Measurements from ENCODE around the gene KRTAP6-2. TPM values are rescaled to one million over a fixed set of nuclear protein-coding genes. Genes with fewer than 3 reads are reported as not detected.

Gene KRTAP6-2
- total and polyA plus RNA-seq, 2 donors (not counting 1 experiment from before 2014, with no cell fraction given): not detected

DNA sequence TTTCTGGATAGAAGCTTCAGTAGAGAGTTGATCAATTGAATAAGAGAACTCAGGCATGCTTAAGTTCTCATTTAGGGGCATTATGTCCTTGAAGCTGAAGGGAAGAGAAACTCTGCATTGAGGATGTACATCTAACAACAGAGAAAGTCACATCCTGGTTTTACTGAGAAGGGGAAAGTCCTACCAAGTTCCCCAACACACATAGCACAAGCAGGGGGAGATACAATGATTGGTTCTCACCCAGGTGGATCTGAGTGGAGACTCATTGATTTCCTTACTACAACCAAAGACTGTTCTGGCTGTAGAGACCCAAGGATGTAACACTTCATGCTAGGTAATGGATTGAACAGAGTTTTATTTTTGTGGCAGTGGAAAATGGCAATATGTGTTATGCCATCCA, 16.5 kb upstream of the KRTAP6-2 start:
- ChIA-PET POLR2A (no interaction called here), CTCF (no interaction called here)
- Histone ChIP-seq H2AFZ (ENCODE audit: insufficient read depth, low read depth, low read length, poor library complexity, severe bottlenecking) (no peak overlapping the region), H3K9ac (ENCODE audit: low read length) (no peak overlapping the region), H3K4me3 (ENCODE audit: control extremely low read depth in 1 of 5, extremely low read depth in 1 of 5, insufficient read depth in 1 of 5, low read depth in 2 of 5, low read length in 4 of 5) (no peak overlapping the region), H4K20me1 (ENCODE audit: control insufficient read depth, insufficient read depth, low read length, poor library complexity, severe bottlenecking) (no peaks in the 10 kb centered on the region), H3K27ac (ENCODE audit: low read length in 2 of 2) (no peak overlapping the region), H3K79me2 (ENCODE audit: control insufficient read depth, insufficient read depth, low read length) (no peaks in the 10 kb centered on the region), H3K4me2 (replicated peaks; ENCODE audit: low read depth, low read length, poor library complexity, severe bottlenecking) (no peak overlapping the region), H3K4me1 (ENCODE audit: control insufficient read depth in 2 of 2, insufficient read depth in 2 of 2, low read length in 2 of 2) (no peaks in the 10 kb centered on the region), H3K9me3 (ENCODE audit: control extremely low read depth in 1 of 3, control insufficient read depth in 2 of 3, insufficient read depth in 1 of 3, low read length in 2 of 3) (peaks cover 0 to 3% (median 0%) of the 10 kb centered on the region in 3 donors), H3K36me3 (replicated peaks in 1 of 2; ENCODE audit: control extremely low read depth in 1 of 2, control insufficient read depth in 1 of 2, extremely low read depth in 1 of 2, insufficient read depth in 2 of 2, low read length in 1 of 2) (no peaks in the 10 kb centered on the region), H3K27me3 (replicated peaks in 1 of 4; ENCODE audit: control extremely low read depth in 1 of 4, control insufficient read depth in 3 of 4, insufficient read depth in 4 of 4, low read length in 3 of 4) (no peaks in the 10 kb centered on the region)
- Mint-ChIP-seq H3K27ac (no peak overlapping the region), H3K4me1 (no peaks in the 10 kb centered on the region), H3K9me3 (ENCODE audit: insufficient read depth) (peaks cover 9% of the 10 kb centered on the region), H3K27me3 (no peaks in the 10 kb centered on the region), H3K4me3 (no peak overlapping the region)
- DNase-seq (no peak), ATAC-seq (ENCODE audit: low read depth) (no peak)
- TF ChIP-seq, protein P1, sequence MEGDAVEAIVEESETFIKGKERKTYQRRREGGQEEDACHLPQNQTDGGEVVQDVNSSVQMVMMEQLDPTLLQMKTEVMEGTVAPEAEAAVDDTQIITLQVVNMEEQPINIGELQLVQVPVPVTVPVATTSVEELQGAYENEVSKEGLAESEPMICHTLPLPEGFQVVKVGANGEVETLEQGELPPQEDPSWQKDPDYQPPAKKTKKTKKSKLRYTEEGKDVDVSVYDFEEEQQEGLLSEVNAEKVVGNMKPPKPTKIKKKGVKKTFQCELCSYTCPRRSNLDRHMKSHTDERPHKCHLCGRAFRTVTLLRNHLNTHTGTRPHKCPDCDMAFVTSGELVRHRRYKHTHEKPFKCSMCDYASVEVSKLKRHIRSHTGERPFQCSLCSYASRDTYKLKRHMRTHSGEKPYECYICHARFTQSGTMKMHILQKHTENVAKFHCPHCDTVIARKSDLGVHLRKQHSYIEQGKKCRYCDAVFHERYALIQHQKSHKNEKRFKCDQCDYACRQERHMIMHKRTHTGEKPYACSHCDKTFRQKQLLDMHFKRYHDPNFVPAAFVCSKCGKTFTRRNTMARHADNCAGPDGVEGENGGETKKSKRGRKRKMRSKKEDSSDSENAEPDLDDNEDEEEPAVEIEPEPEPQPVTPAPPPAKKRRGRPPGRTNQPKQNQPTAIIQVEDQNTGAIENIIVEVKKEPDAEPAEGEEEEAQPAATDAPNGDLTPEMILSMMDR (IDR thresholded peaks at IDR 0.05): no peak
- no peak for TF ChIP-seq EZH2 (IDR thresholded peaks at IDR 0.05; ENCODE audit: borderline replicate concordance, insufficient read depth, low read depth, low read length, poor library complexity, severe bottlenecking)
- intact Hi-C loops (cut with micrococcal nuclease): no loop called here

DNA sequence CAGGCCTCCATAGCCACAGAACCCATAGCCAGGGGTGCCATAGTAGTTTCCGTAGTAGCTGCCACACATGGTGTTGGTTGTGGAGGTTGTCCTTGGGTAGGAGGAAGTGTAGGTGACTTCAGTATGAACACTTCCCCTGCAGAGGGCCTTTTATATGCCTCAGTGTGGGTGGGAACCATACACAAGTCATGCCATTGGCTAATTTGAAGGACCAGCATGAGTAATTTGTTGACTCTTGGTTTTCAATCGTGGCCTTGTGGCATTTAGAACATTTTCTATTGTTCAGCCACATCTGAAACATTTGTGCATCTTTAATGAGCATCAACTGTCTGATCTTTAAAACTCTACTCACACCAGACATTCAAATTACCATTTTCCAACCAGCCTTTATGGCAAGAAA, 15.1 kb upstream of the KRTAP6-2 start, which contains the start of gene KRTAP6-1:
Gene KRTAP6-1, minus strand, starts transcription at position 95 of the 400 bp plus-strand sequence. Its CDS starts 26 bp downstream, at position 69.
- Histone ChIP-seq H3K27ac (ENCODE audit: low read length in 2 of 2) (no peak within 1 kb of the TSS), H3K9me3 (ENCODE audit: control extremely low read depth in 1 of 3, control insufficient read depth in 2 of 3, insufficient read depth in 1 of 3, low read length in 2 of 3) (peaks cover 0 to 3% (median 0%) of the 10 kb centered on the region in 3 donors), H3K4me2 (replicated peaks; ENCODE audit: low read depth, low read length, poor library complexity, severe bottlenecking) (no peak within 1 kb of the TSS), H2AFZ (ENCODE audit: insufficient read depth, low read depth, low read length, poor library complexity, severe bottlenecking) (no peak within 1 kb of the TSS), H3K27me3 (replicated peaks in 1 of 4; ENCODE audit: control extremely low read depth in 1 of 4, control insufficient read depth in 3 of 4, insufficient read depth in 4 of 4, low read length in 3 of 4) (no peaks in the 10 kb centered on the region), H4K20me1 (ENCODE audit: control insufficient read depth, insufficient read depth, low read length, poor library complexity, severe bottlenecking) (no peaks in the 10 kb centered on the region), H3K4me1 (ENCODE audit: control insufficient read depth in 2 of 2, insufficient read depth in 2 of 2, low read length in 2 of 2) (no peaks in the 10 kb centered on the region), H3K36me3 (replicated peaks in 1 of 2; ENCODE audit: control extremely low read depth in 1 of 2, control insufficient read depth in 1 of 2, extremely low read depth in 1 of 2, insufficient read depth in 2 of 2, low read length in 1 of 2) (no peaks in the 10 kb centered on the region), H3K4me3 (ENCODE audit: control extremely low read depth in 1 of 5, extremely low read depth in 1 of 5, insufficient read depth in 1 of 5, low read depth in 2 of 5, low read length in 4 of 5) (no peak within 1 kb of the TSS), H3K79me2 (ENCODE audit: control insufficient read depth, insufficient read depth, low read length) (no peaks in the 10 kb centered on the region), H3K9ac (ENCODE audit: low read length) (no peak within 1 kb of the TSS)
- H3K27ac Mint-ChIP-seq: no peak within 1 kb of the TSS
- no peak for TF ChIP-seq EZH2 (IDR thresholded peaks at IDR 0.05; ENCODE audit: borderline replicate concordance, insufficient read depth, low read depth, low read length, poor library complexity, severe bottlenecking)
- TF ChIP-seq, protein P1 (IDR thresholded peaks at IDR 0.05): no peak
- no peak for ATAC-seq (ENCODE audit: low read depth)
- DNase-seq: no peak
- intact Hi-C loops (cut with micrococcal nuclease): no loop called here
- CTCF ChIA-PET: no interaction called here
- H3K4me3 Mint-ChIP-seq: no peak within 1 kb of the TSS
- no peaks in the 10 kb centered on the region for H3K4me1 Mint-ChIP-seq
- H3K27me3 Mint-ChIP-seq: no peaks in the 10 kb centered on the region
- POLR2A ChIA-PET: no interaction called here
- peaks cover 9% of the 10 kb centered on the region for H3K9me3 Mint-ChIP-seq (ENCODE audit: insufficient read depth)
- 75% methylated on average over 2 of the region's 2 CpGs for WGBS (ENCODE audit: insufficient coverage)
